ENCODE results near the gene PTPN1.

Gene PTPN1

DNA sequence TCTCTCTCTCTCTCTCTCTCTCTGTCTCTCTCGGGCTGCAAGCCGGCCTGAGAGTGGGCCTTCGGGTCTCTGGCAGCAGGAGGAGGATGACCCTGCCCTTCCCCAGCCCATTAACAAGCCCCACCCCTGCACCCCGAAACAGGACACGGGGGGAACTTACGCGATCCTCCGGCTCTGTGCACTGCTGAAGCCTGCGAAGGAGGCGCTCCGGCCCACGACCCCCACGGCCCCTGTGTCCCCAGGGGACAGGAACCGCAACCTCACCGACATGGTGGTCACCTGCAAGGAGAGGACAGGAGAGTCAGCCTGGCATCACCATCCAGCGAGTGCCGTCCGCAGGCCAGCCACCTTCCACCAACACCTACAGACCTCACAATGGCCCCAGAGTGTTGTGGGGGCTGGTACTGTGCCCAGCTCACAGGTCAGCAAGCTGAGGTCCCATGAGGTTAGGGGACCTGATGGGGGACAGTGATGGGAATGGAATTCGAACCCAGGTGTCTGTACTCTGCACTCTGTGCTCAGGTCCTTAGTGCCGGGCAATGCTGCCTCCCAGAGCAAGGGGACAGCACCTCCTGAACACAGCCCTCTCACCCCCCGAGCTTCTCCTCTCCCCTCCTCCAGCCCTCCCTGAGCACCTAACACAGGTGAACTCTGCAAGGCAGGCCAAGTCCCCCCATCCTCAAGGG lies 120.5 kb downstream of the PTPN1 start:
- Histone ChIP-seq H3K36me3 (ENCODE audit: control insufficient read depth, low read length) (no peaks in the 10 kb centered on the region), H3F3A (ENCODE audit: control insufficient read depth, insufficient read depth) (no peaks in the 10 kb centered on the region), H4K20me1 (ENCODE audit: control insufficient read depth, insufficient read depth, low read depth, low read length) (no peaks in the 10 kb centered on the region), H3K79me2 (ENCODE audit: control insufficient read depth, low read length) (no peaks in the 10 kb centered on the region), H3K9me2 (replicated peaks; ENCODE audit: control insufficient read depth, low read length) (no peaks in the 10 kb centered on the region), H3K4me3 (ENCODE audit: low read length) (no peak overlapping the region), H3K4me2 (ENCODE audit: low read length) (no peak overlapping the region), H3K27me3 (ENCODE audit: control insufficient read depth, low read length) (peaks cover 25% of the 10 kb centered on the region), H3K27ac (ENCODE audit: low read depth, low read length) (no peak overlapping the region), H3K4me1 (ENCODE audit: control insufficient read depth, low read length) (no peaks in the 10 kb centered on the region), H3K9me3 (ENCODE audit: control insufficient read depth, insufficient read depth, low read length) (no peaks in the 10 kb centered on the region)
- TF ChIP-seq, protein P1, sequence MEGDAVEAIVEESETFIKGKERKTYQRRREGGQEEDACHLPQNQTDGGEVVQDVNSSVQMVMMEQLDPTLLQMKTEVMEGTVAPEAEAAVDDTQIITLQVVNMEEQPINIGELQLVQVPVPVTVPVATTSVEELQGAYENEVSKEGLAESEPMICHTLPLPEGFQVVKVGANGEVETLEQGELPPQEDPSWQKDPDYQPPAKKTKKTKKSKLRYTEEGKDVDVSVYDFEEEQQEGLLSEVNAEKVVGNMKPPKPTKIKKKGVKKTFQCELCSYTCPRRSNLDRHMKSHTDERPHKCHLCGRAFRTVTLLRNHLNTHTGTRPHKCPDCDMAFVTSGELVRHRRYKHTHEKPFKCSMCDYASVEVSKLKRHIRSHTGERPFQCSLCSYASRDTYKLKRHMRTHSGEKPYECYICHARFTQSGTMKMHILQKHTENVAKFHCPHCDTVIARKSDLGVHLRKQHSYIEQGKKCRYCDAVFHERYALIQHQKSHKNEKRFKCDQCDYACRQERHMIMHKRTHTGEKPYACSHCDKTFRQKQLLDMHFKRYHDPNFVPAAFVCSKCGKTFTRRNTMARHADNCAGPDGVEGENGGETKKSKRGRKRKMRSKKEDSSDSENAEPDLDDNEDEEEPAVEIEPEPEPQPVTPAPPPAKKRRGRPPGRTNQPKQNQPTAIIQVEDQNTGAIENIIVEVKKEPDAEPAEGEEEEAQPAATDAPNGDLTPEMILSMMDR (IDR thresholded peaks at IDR 0.05; ENCODE audit: low read depth, low read length, poor library complexity, severe bottlenecking), result no peak
- TF ChIP-seq EZH2phosphoT487 (IDR thresholded peaks at IDR 0.05; ENCODE audit: borderline replicate concordance, low read length), result no peak

DNA sequence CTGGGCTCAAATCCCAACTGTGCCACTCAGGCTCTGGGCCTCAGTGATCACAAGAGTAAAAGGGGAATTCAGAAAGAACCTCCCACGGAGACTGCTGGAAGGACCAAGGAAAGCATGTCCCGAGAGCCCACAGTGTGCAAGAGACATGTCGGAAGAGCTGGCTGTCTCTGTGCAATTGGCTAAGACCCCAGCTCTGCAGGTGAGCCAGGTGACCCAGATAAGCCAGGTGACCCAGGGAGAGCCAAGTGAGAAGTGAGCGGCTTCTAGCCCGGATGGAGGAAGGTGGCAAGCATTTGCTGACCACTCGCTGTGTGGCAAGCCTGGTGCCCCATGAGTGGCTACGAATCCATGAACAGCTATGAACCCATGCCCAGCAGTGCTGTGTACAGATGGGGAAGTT lies 122.1 kb downstream of the PTPN1 start:
- no peaks in the 10 kb centered on the region for H3K36me3 ChIP-seq (ENCODE audit: control insufficient read depth, low read length)
- no peak overlapping the region for H3K27ac ChIP-seq (ENCODE audit: low read depth, low read length)
- H3K4me3 ChIP-seq (ENCODE audit: low read length), result no peak overlapping the region

DNA sequence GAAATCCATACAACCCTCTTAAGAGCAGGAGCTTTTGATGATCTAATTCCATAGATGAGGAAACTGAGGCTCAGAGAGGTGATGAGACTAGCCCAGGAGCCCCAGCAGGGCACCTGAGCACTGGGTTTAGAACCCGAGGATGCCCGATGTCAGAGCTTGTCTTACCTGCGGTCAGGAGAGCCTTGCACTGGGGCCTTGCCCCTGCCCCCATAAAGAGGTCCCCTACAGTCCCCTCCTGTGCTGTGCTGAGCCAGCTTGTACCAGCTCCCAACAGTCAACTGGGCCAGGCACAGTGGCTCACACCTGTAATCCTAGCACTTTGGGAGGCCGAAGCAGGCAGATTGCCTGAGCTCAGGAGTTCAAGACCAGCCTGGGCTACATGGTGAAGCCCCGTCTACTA lies 122.5 kb downstream of the PTPN1 start:
- Histone ChIP-seq H3K4me1 (ENCODE audit: control insufficient read depth, low read length) (no peaks in the 10 kb centered on the region), H3K4me3 (ENCODE audit: low read length) (no peak overlapping the region), H3F3A (ENCODE audit: control insufficient read depth, insufficient read depth) (no peaks in the 10 kb centered on the region), H3K4me2 (ENCODE audit: low read length) (no peak overlapping the region), H3K27ac (ENCODE audit: low read depth, low read length) (no peak overlapping the region), H3K36me3 (ENCODE audit: control insufficient read depth, low read length) (no peaks in the 10 kb centered on the region), H3K79me2 (ENCODE audit: control insufficient read depth, low read length) (no peaks in the 10 kb centered on the region), H4K20me1 (ENCODE audit: control insufficient read depth, insufficient read depth, low read depth, low read length) (no peaks in the 10 kb centered on the region), H3K9me3 (ENCODE audit: control insufficient read depth, insufficient read depth, low read length) (no peaks in the 10 kb centered on the region), H3K9me2 (replicated peaks; ENCODE audit: control insufficient read depth, low read length) (no peaks in the 10 kb centered on the region), H3K27me3 (ENCODE audit: control insufficient read depth, low read length) (peaks cover 27% of the 10 kb centered on the region)
- TF ChIP-seq, protein P1 (IDR thresholded peaks at IDR 0.05; ENCODE audit: low read depth, low read length, poor library complexity, severe bottlenecking), result no peak
- no peak for TF ChIP-seq EZH2phosphoT487 (IDR thresholded peaks at IDR 0.05; ENCODE audit: borderline replicate concordance, low read length)

More for the DNA sequence above, 122.1 kb downstream of the PTPN1 start:
- Histone ChIP-seq H3F3A (ENCODE audit: control insufficient read depth, insufficient read depth) (no peaks in the 10 kb centered on the region), H3K79me2 (ENCODE audit: control insufficient read depth, low read length) (no peaks in the 10 kb centered on the region), H3K9me2 (replicated peaks; ENCODE audit: control insufficient read depth, low read length) (no peaks in the 10 kb centered on the region), H3K4me1 (ENCODE audit: control insufficient read depth, low read length) (no peaks in the 10 kb centered on the region), H3K9me3 (ENCODE audit: control insufficient read depth, insufficient read depth, low read length) (no peaks in the 10 kb centered on the region), H3K27me3 (ENCODE audit: control insufficient read depth, low read length) (peaks cover 28% of the 10 kb centered on the region), H4K20me1 (ENCODE audit: control insufficient read depth, insufficient read depth, low read depth, low read length) (no peaks in the 10 kb centered on the region), H3K4me2 (ENCODE audit: low read length) (no peak overlapping the region)
- TF ChIP-seq EZH2phosphoT487 (IDR thresholded peaks at IDR 0.05; ENCODE audit: borderline replicate concordance, low read length), result no peak
- TF ChIP-seq, protein P1 (IDR thresholded peaks at IDR 0.05; ENCODE audit: low read depth, low read length, poor library complexity, severe bottlenecking), result no peak

Measured in DOHH2 (cell line).